GM11168 (cell line): Measurements from ENCODE around the gene CDKL5.

Experiments used
- in situ Hi-C: fragments of 300-500 bp; cut with MboI; formaldehyde crosslinking; loops from one replicate; pipeline ENCODE4 v1.12.0; 2022; ENCODE audit warnings: low sequenced_read_pairs; ENCODE audit not compliant: unreplicated experiment

CDKL5 gene

GRCh38 chrX:18448416-18448815 lies 23.0 kb downstream of the CDKL5 start:
- in situ Hi-C loops, result no loop called here

DNA sequence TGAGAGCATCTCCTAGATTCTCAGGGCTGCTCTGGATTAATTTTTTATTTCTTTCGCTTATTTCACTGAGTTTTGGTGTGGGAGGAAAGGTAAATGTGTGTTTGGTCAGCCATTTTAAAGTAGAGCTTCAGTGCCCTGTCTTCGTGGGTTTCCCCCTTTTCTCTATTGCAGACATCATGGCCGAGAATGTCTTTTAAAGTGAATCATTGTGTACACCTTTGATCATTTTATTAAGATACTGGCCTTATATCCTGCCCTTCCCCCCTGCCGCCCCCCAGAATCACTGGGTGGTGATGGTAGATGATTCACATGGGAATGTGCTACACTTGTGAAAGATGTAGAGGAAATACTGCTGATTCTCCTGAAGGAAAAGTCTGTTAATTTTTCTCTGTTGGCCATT lies 23.8 kb downstream of the CDKL5 start:
- in situ Hi-C loops, result no loop called here

- in situ Hi-C loops, result no loop called here
Observed at GRCh38 chrX:18455384-18455783, 30.0 kb downstream of the CDKL5 start.

DNA sequence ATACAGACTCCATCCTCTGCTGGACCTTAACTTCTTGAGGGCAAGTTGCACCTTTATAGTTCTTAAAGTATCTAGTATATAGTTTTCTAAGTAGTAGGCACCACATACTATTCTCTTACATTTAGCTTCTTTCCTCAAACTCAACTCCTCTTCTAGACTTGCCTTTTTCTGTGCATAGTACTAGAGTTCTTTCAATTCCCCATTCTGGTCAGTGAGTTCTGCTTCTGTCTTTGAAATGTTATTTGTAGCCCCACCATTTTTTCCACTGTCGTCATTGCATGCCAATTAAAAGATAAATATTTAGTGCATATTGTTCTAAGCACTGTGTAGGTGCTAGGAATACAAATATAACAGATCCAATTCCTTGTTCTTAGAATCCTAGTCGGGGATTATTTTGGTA lies 31.6 kb downstream of the CDKL5 start:
- in situ Hi-C loops, result no loop called here

DNA sequence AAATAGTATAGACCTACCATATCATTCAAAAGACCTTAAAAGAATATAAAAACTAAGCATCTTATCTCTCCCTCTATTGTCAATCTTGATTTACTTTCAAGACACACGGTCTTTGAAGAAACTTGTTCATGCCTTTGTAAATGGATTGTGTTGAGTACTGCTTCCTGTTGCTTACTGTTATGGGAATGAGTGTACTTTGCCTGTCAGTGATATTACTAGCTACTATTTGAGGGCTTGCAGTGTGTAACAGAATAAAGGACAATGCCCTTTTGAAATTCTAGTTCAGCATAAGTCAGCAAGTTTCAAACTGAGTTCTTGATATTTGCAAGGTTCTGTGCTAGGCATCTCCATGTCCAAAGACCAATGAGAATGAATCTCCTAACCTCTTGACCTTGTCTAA lies 36.0 kb downstream of the CDKL5 start:
- in situ Hi-C loops, result no loop called here

DNA sequence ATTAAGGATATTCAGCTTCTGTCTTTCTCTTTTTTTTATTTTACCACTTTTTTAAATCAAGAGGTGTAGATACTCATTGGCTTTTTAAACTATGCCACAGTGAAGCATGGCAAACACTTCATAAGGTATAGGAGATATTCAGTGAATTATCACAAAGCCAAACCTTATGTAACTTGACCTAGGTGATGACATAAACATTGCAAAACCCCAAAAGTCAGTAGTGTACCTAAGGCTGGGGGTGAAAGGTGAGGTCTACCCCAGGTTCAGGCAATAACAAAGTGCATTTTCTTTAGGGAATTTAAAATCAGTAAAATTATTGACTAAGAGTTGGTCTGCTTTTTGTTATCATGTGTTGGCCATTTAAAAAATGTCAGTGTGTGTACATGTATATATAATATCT lies 39.1 kb downstream of the CDKL5 start:
- in situ Hi-C loops, result no loop called here

DNA sequence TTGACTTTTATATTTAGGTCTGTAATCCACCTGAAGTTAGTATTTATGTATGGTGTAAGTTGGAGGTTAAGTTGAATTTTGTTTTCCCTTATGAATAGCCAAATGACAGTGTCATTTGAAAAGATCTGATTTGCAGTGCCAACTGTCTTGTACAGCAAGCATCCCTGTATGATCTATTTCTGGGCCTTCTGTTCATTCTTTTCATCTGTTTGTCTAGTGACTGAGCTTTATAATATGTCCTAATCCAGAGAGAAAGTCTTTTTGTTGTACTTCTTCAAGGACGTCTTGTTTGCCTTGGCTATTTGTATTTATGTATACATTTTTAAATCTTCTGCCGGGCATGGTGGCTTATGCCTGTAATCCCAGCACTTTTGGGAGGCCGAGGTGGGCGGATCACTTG lies 39.6 kb downstream of the CDKL5 start:
- in situ Hi-C loops, result no loop called here

DNA sequence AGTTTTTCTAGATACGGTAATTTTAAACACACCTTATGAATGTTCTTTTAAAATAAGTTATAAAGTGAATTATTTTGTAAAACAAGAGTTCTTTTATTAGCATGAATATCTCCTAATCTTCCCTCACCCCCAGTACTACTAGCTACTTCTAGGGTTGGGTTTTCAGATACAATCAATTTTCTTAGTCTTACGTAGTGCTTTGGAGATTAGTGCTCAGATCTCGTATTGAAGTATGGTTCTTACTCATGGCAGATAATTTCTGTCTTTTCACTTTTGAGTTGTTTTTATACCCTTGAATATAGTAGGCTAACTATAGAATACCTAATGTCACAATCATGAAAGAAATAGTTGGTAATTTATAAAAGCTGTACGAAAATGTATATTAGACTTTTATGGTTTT lies 43.2 kb downstream of the CDKL5 start:
- in situ Hi-C loops, result no loop called here

DNA sequence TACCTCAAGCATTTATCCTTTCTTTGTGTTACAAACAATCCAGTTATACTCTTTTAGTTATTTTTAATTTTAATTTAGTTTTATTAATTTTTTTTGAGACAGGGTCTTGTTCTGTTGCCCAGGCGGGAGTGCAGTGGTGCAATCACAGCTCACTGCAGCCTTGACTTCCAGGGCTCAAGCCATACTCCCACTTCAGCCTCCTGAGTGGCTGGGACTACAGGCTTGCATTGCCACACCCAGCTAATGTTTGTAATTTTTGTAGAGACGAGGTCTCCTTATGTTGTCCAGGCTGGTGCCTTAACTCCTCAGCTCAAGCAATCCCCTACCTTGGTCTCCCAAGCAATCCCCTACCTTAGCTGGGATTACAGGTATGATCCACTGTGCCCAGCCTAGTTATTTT lies 45.9 kb downstream of the CDKL5 start:
- in situ Hi-C loops, result no loop called here

GRCh38 chrX:18490806-18491555 lies 65.6 kb downstream of the CDKL5 start:
- in situ Hi-C loops, result no loop called here

GRCh38 chrX:18491587-18492340 lies 66.4 kb downstream of the CDKL5 start:
- in situ Hi-C loops, result no loop called here

DNA sequence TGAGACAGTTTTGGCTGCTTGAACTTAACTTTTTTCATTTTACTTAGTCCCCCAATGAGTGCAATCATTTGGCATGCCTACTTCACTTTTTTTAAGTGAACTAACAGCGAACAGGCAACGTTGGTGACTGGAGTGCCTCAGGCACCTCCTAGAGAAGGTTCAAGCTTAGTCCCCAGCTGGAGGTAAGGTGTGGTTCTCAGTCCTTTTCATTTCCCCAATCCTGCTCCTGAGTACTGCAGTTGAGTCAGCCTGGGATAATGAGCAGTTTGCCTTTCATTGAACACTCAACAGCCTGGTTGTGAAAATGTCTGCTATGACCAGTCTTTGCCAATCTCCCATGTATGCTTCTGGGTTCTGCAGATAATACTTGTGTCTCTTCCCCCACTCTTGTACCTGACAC lies 109.5 kb downstream of the CDKL5 start:
- in situ Hi-C loops, result no loop called here

GRCh38 chrX:18537068-18537467 lies 111.7 kb downstream of the CDKL5 start:
- in situ Hi-C loops, result no loop called here

DNA sequence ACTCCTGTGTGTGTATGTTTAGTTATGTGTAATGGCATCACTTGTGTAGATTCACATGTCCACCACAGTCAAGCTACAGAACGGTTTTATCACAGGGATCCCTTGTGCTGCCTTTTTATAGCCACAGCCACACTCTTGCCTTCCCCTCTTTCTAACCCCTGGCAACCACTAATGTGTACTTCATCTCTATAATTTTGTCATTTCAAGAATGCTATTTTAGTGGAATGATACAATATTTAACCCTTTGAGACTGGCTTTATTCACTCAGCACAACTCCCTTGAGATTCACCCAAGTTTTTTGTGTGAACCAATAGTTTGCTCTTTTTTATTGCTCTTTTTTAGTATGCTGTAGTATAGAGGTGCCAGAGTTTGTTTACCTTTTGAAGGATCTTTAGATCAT lies 112.1 kb downstream of the CDKL5 start:
- in situ Hi-C loops, result no loop called here

DNA sequence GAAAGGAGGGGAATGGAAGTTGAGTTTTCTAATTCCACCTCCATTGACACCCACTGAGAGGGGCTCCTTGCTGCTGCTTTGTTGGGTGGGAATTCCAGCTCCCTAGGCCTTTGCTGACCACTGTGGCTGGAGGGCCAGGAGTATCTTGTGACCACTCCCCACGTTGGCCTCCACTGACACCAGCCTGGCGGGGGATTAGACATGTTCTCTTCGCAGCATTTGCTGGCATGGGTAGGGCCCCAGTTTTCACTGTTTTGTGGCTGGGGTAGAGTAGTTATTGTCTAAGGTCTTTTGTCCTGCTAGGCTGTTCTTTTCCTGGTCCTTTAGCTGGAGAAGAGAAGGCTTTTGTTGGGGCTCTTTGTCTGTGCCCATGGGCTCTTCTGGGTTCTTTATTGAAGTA lies 116.7 kb downstream of the CDKL5 start:
- in situ Hi-C loops, result no loop called here

DNA sequence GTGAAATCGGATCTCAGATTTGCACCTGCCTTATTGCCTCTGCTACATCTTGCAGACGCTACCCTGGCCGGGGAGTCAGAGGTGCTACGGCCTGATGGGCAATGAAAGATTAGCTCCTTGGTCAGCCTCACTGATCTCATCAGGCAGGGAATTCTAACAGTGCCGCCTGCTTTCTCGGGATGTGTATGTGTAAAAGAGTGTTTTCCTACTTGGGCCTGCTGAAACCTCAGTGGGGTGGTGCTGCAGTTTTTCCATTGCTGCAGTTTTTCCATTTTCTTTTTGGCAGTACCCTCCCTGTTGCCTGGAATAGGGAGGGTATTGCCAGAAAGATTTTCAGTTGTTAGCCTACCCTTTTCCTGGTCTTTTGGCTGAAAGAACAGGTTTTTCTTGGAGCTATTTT lies 117.5 kb downstream of the CDKL5 start:
- in situ Hi-C loops, result no loop called here

DNA sequence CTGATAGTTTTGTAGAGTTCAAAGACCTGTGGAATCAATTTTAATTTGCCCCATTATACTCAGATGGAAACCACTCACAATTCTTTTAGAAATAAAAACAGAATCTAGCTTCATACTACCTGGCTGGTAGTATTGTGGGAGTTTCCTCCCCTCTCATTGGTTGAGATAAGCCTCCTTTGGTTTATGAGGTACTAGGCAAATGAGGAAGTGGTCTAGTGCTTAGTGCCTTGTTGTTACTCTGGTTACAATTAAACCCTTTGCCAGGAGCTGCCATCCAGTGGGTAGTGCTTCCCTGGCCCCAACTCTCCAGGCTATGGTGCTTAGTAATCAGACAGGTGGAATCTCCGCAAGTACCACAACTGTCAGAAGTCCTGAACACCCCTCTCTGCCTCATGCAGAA lies 118.3 kb downstream of the CDKL5 start:
- in situ Hi-C loops, result no loop called here

- in situ Hi-C loops, result no loop called here
Observed at GRCh38 chrX:18545771-18546170, 120.4 kb downstream of the CDKL5 start.

- in situ Hi-C loops, result no loop called here
Observed at GRCh38 chrX:18548996-18549395, 123.6 kb downstream of the CDKL5 start.

- in situ Hi-C loops, result no loop called here
Observed at GRCh38 chrX:18549643-18550042, 124.2 kb downstream of the CDKL5 start.

- in situ Hi-C loops, result no loop called here
Observed at GRCh38 chrX:18557879-18558278, 132.5 kb downstream of the CDKL5 start.

DNA sequence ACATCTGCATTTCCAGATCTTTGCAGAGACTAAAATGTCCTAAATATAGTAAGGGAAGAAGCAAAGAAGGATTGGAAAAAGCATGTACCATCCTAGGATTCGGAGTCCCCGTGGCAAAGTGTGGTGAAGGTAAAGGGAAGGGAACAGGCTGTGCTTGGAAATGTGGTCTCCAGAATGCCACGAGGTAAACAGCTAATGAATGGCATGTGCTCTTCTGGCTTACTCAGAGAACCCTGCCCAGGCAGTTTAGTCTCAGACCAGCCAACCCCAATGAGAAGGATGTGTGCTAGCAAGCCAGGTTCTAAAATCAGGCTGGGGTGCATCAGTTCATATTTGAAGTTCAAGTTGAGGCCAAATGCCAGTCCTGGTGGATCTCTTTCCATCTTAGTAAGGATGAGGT lies 133.4 kb downstream of the CDKL5 start:
- in situ Hi-C loops, result no loop called here
